ENCODE data around the gene BCL2L11.
A peak's percentile ranks its signal among the peaks of the same experiment; 100 is the strongest.

Gene BCL2L11

GRCh38 chr2:111143843-111144198 lies 23.1 kb downstream of the BCL2L11 start:
- Mint-ChIP-seq H3K9me3 (no peaks in the 10 kb centered on the region), H3K4me3 (no peak overlapping the region), H3K36me3 (ENCODE audit: low read depth) (peaks cover 78% of the 10 kb centered on the region), H3K27me3 (no peaks in the 10 kb centered on the region), H3K4me1 (ENCODE audit: low read depth) (peaks cover 47% of the 10 kb centered on the region), H3K27ac (no peak overlapping the region)

GRCh38 chr2:111145103-111145760 lies 24.5 kb downstream of the BCL2L11 start:
- H3K4me1 Mint-ChIP-seq (ENCODE audit: low read depth): peaks cover 52% of the 10 kb centered on the region
- no peak overlapping the region for H3K4me3 Mint-ChIP-seq
- no peaks in the 10 kb centered on the region for H3K9me3 Mint-ChIP-seq
- no peak overlapping the region for H3K27ac Mint-ChIP-seq
- H3K27me3 Mint-ChIP-seq: no peaks in the 10 kb centered on the region
- peaks cover 76% of the 10 kb centered on the region for H3K36me3 Mint-ChIP-seq (ENCODE audit: low read depth)

GRCh38 chr2:111145951-111146350 lies 25.2 kb downstream of the BCL2L11 start:
- H3K4me1 Mint-ChIP-seq (ENCODE audit: low read depth): peaks cover 49% of the 10 kb centered on the region
- no peaks in the 10 kb centered on the region for H3K9me3 Mint-ChIP-seq
- no peaks in the 10 kb centered on the region for H3K27me3 Mint-ChIP-seq
- peaks cover 75% of the 10 kb centered on the region for H3K36me3 Mint-ChIP-seq (ENCODE audit: low read depth)
- H3K27ac Mint-ChIP-seq: no peak overlapping the region
- H3K4me3 Mint-ChIP-seq: no peak overlapping the region

- peaks cover 80% of the 10 kb centered on the region for H3K36me3 Mint-ChIP-seq (ENCODE audit: low read depth)
- H3K4me3 Mint-ChIP-seq: no peak overlapping the region
- H3K27me3 Mint-ChIP-seq: no peaks in the 10 kb centered on the region
- no peaks in the 10 kb centered on the region for H3K9me3 Mint-ChIP-seq
- H3K27ac Mint-ChIP-seq: no peak overlapping the region
- H3K4me1 Mint-ChIP-seq (ENCODE audit: low read depth): peaks cover 40% of the 10 kb centered on the region
These were observed 27.6 kb downstream of the BCL2L11 start for GRCh38 chr2:111148225-111148873.

GRCh38 chr2:111148925-111149324 lies 28.2 kb downstream of the BCL2L11 start:
- no peaks in the 10 kb centered on the region for H3K27me3 Mint-ChIP-seq
- no peak overlapping the region for H3K4me3 Mint-ChIP-seq
- H3K4me1 Mint-ChIP-seq (ENCODE audit: low read depth): peaks cover 43% of the 10 kb centered on the region
- H3K36me3 Mint-ChIP-seq (ENCODE audit: low read depth): peaks cover 81% of the 10 kb centered on the region
- H3K9me3 Mint-ChIP-seq: no peaks in the 10 kb centered on the region
- no peak overlapping the region for H3K27ac Mint-ChIP-seq

GRCh38 chr2:111149882-111150455 lies 29.3 kb downstream of the BCL2L11 start:
- H3K27me3 Mint-ChIP-seq: no peaks in the 10 kb centered on the region
- H3K27ac Mint-ChIP-seq: no peak overlapping the region
- no peak overlapping the region for H3K4me3 Mint-ChIP-seq
- H3K4me1 Mint-ChIP-seq (ENCODE audit: low read depth): peaks cover 40% of the 10 kb centered on the region
- no peaks in the 10 kb centered on the region for H3K9me3 Mint-ChIP-seq
- peaks cover 83% of the 10 kb centered on the region for H3K36me3 Mint-ChIP-seq (ENCODE audit: low read depth)

- Mint-ChIP-seq H3K4me3 (no peak overlapping the region), H3K9me3 (no peaks in the 10 kb centered on the region), H3K36me3 (ENCODE audit: low read depth) (peaks cover 93% of the 10 kb centered on the region), H3K27ac (no peak overlapping the region), H3K27me3 (no peaks in the 10 kb centered on the region), H3K4me1 (ENCODE audit: low read depth) (peaks cover 51% of the 10 kb centered on the region)
These were observed 34.0 kb downstream of the BCL2L11 start for GRCh38 chr2:111154758-111155157.

- Mint-ChIP-seq H3K9me3 (no peaks in the 10 kb centered on the region), H3K27ac (peak overlapping the region; percentile 57), H3K36me3 (ENCODE audit: low read depth) (peaks cover 93% of the 10 kb centered on the region), H3K4me1 (ENCODE audit: low read depth) (peaks cover 59% of the 10 kb centered on the region), H3K27me3 (no peaks in the 10 kb centered on the region), H3K4me3 (no peak overlapping the region)
These were observed 34.9 kb downstream of the BCL2L11 start for GRCh38 chr2:111155610-111156009.

- Mint-ChIP-seq H3K4me1 (ENCODE audit: low read depth) (peaks cover 68% of the 10 kb centered on the region), H3K27me3 (no peaks in the 10 kb centered on the region), H3K36me3 (ENCODE audit: low read depth) (peaks cover 95% of the 10 kb centered on the region), H3K9me3 (no peaks in the 10 kb centered on the region), H3K27ac (peak overlapping the region; percentile 32), H3K4me3 (peak overlapping the region; percentile 48)
These were observed 35.8 kb downstream of the BCL2L11 start for GRCh38 chr2:111156529-111156928.

GRCh38 chr2:111157071-111157661 lies 36.5 kb downstream of the BCL2L11 start:
- Mint-ChIP-seq H3K4me3 (peak overlapping the region; percentile 48), H3K27ac (peak overlapping the region; percentile 74), H3K36me3 (ENCODE audit: low read depth) (peaks cover 95% of the 10 kb centered on the region), H3K27me3 (no peaks in the 10 kb centered on the region), H3K9me3 (no peaks in the 10 kb centered on the region), H3K4me1 (ENCODE audit: low read depth) (peaks cover 73% of the 10 kb centered on the region)

GRCh38 chr2:111157798-111158197 lies 37.1 kb downstream of the BCL2L11 start:
- H3K4me3 Mint-ChIP-seq: no peak overlapping the region
- no peaks in the 10 kb centered on the region for H3K27me3 Mint-ChIP-seq
- peaks cover 79% of the 10 kb centered on the region for H3K4me1 Mint-ChIP-seq (ENCODE audit: low read depth)
- no peaks in the 10 kb centered on the region for H3K9me3 Mint-ChIP-seq
- H3K36me3 Mint-ChIP-seq (ENCODE audit: low read depth): peaks cover 95% of the 10 kb centered on the region
- peak overlapping the region; percentile 74 for H3K27ac Mint-ChIP-seq

- Mint-ChIP-seq H3K9me3 (no peaks in the 10 kb centered on the region), H3K4me1 (ENCODE audit: low read depth) (peaks cover 83% of the 10 kb centered on the region), H3K27ac (no peak overlapping the region), H3K4me3 (no peak overlapping the region), H3K36me3 (ENCODE audit: low read depth) (peaks cover 94% of the 10 kb centered on the region), H3K27me3 (no peaks in the 10 kb centered on the region)
These were observed 38.9 kb downstream of the BCL2L11 start for GRCh38 chr2:111159641-111160040.

- H3K27me3 Mint-ChIP-seq: no peaks in the 10 kb centered on the region
- H3K9me3 Mint-ChIP-seq: no peaks in the 10 kb centered on the region
- H3K4me1 Mint-ChIP-seq (ENCODE audit: low read depth): peaks cover 72% of the 10 kb centered on the region
- no peak overlapping the region for H3K4me3 Mint-ChIP-seq
- peaks cover 94% of the 10 kb centered on the region for H3K36me3 Mint-ChIP-seq (ENCODE audit: low read depth)
- no peak overlapping the region for H3K27ac Mint-ChIP-seq
These were observed 40.0 kb downstream of the BCL2L11 start for GRCh38 chr2:111160758-111161157.

GRCh38 chr2:111161971-111162370 lies 41.3 kb downstream of the BCL2L11 start:
- Mint-ChIP-seq H3K4me1 (ENCODE audit: low read depth) (peaks cover 60% of the 10 kb centered on the region), H3K9me3 (no peaks in the 10 kb centered on the region), H3K27me3 (no peaks in the 10 kb centered on the region), H3K4me3 (no peak overlapping the region), H3K27ac (no peak overlapping the region), H3K36me3 (ENCODE audit: low read depth) (peaks cover 87% of the 10 kb centered on the region)

- Mint-ChIP-seq H3K4me1 (ENCODE audit: low read depth) (peaks cover 60% of the 10 kb centered on the region), H3K4me3 (no peak overlapping the region), H3K36me3 (ENCODE audit: low read depth) (peaks cover 86% of the 10 kb centered on the region), H3K9me3 (no peaks in the 10 kb centered on the region), H3K27ac (no peak overlapping the region), H3K27me3 (no peaks in the 10 kb centered on the region)
These were observed 42.1 kb downstream of the BCL2L11 start for GRCh38 chr2:111162718-111163331.
